Ovary (tissue), 3 donors: ENCODE data around the gene MTERF4.

ENCODE experiments used
- CTCF ChIP-seq, 3 donors: fragments of 450-650 bp in 2 of 3; fragments of 200-600 bp in 1 of 3; IDR thresholded peaks; one replicate each; pipeline versions ENCODE4 v1.5.1 to v1.8.0; 2016 to 2022; ENCODE audit warnings: antibody characterized with exemption in 3 of 3, mild to moderate bottlenecking in 1 of 3
- EP300 ChIP-seq: sonication (generic); formaldehyde crosslinking; IDR thresholded peaks from one replicate; pipeline ENCODE4 v1.6.1; 2017; ENCODE audit warnings: antibody characterized with exemption
- POLR2A ChIP-seq: fragments of 450-650 bp; IDR thresholded peaks from one replicate; pipeline ENCODE4 v1.6.1; 2017; ENCODE audit warnings: antibody characterized with exemption, mild to moderate bottlenecking, moderate library complexity
- donor health status: DM: no; HTN: no; CAD: no.

- TF ChIP-seq EP300 (no peak), CTCF (IDR thresholded peaks at IDR 0.05) (no peak), POLR2A (no peak)
Observed at GRCh38 chr2:241141214-241141770, 39.2 kb upstream of the MTERF4 start.
